Smooth muscle cell (in vitro differentiated cells): ENCODE measurements around the gene PPP1R26. TPM values are rescaled to one million over a fixed set of nuclear protein-coding genes. Genes with fewer than 3 reads are reported as not detected.

ENCODE experiments used
- DNase-seq: peaks from one replicate; lab custom pipeline; 2025; ENCODE audit not compliant: unreplicated experiment; lab: John Stamatoyannopoulos, UW
- H2AFZ ChIP-seq: fragments of 200-600 bp; sonication (generic); 2 replicates; pipeline ENCODE4 v1.6.0; 2016; ENCODE audit warnings: antibody characterized with exemption, low read depth, mild to moderate bottlenecking
- H3F3A ChIP-seq: fragments of 200-600 bp; sonication (generic); 2 replicates; pipeline ENCODE4 v1.6.0; 2017; ENCODE audit warnings: antibody characterized with exemption, low read depth
- H3K27ac ChIP-seq: fragments of 200-600 bp; sonication (generic); 2 replicates; pipeline ENCODE4 v1.5.1; 2016; ENCODE audit warnings: low read depth, mild to moderate bottlenecking
- H3K27me3 ChIP-seq: fragments of 200-600 bp; sonication (generic); 2 replicates; pipeline ENCODE4 v1.6.1; 2016; ENCODE audit warnings: low read depth, mild to moderate bottlenecking
- H3K36me3 ChIP-seq: fragments of 200-600 bp; sonication (generic); 2 replicates; pipeline ENCODE4 v1.5.1; 2016; ENCODE audit warnings: low read depth
- H3K4me1 ChIP-seq: fragments of 200-600 bp; sonication (generic); 2 replicates; pipeline ENCODE4 v1.5.1; 2016; ENCODE audit warnings: low read depth
- H3K4me2 ChIP-seq: fragments of 200-600 bp; sonication (generic); 2 replicates; pipeline ENCODE4 v1.6.0; 2016; ENCODE audit warnings: mild to moderate bottlenecking
- H3K4me3 ChIP-seq: fragments of 200-600 bp; sonication (generic); 2 replicates; pipeline ENCODE4 v1.5.1; 2016; ENCODE audit warnings: mild to moderate bottlenecking
- H3K79me2 ChIP-seq: fragments of 200-600 bp; sonication (generic); 2 replicates; pipeline ENCODE4 v1.6.0; 2016; ENCODE audit warnings: low read depth, mild to moderate bottlenecking
- H3K9ac ChIP-seq: fragments of 200-600 bp; sonication (generic); 2 replicates; pipeline ENCODE4 v1.6.0; 2016; ENCODE audit warnings: low read depth
- H3K9me3 ChIP-seq: fragments of 200-600 bp; sonication (generic); replicated peaks from 2 replicates; pipeline ENCODE4 v1.5.1; 2016; ENCODE audit warnings: low read depth
- H4K20me1 ChIP-seq: fragments of 200-600 bp; sonication (generic); 2 replicates; pipeline ENCODE4 v1.6.0; 2016; ENCODE audit warnings: low read depth
- WGBS: methylation state at CpG from one replicate; pipeline ENCODE4 v1.1.7; 2016; ENCODE audit warnings: low lambda C conversion rate; 5-methylcytosine and 5-hydroxymethylcytosine counted together
- polyA plus RNA-seq: library from polyadenylated mRNA; unstranded; fragments of >200 nt; fragmentation: Nextera tagmentation; extraction: Ambion mirVana; gene quantifications from 2 replicates; pipeline ENCODE4 v1.2.1, GENCODE V29; 2016
- total RNA-seq: library from RNA; depleted of rRNA; stranded (reverse); fragments of >200 nt; gene quantifications from 2 replicates; pipeline ENCODE4 v1.2.3, GENCODE V29; 2014
- TF ChIP-seq, protein P1 (sequence below): fragments of 200-600 bp; sonication (generic); IDR thresholded peaks from 2 replicates; pipeline ENCODE4 v1.5.1; 2017; ENCODE audit warnings: borderline replicate concordance, mild to moderate bottlenecking, antibody characterized with exemption; ENCODE audit not compliant: insufficient read depth, poor library complexity, severe bottlenecking

Gene PPP1R26
- total and polyA plus RNA-seq, 2 experiments from 2014 or later, result 7.7 to 8.1 TPM

DNA sequence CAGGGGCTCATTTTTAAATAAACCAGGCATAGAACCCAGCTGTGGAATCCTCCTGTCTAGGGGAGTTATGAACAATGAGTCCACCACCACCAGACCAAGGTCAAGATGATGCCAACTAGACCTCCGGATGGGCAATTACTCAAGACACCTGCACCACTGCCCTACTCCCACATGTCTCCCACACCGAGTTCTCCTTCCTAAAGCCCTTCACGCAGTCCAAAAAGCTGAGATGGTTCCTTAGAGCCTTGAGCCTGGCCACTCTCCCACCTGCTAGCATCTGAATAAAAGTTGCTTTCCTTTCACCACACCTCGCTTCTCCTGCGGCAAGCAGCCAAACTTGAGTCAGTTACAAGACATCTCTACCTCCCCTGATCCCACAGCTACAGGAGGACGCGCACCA lies 15.4 kb upstream of the PPP1R26 start:
- H3K4me2 ChIP-seq, result no peak overlapping the region
- H3K4me1 ChIP-seq, result peaks cover 8% of the 10 kb centered on the region
- no peak overlapping the region for H3K4me3 ChIP-seq
- no peak for DNase-seq
- H3K9me3 ChIP-seq, result no peaks in the 10 kb centered on the region
- 94% methylated on average over 7 of the region's 7 CpGs for WGBS
- no peak overlapping the region for H3K27ac ChIP-seq
- H4K20me1 ChIP-seq, result no peaks in the 10 kb centered on the region
- no peak overlapping the region for H2AFZ ChIP-seq
- no peak overlapping the region for H3K9ac ChIP-seq
- no peaks in the 10 kb centered on the region for H3K27me3 ChIP-seq
- TF ChIP-seq, protein P1, sequence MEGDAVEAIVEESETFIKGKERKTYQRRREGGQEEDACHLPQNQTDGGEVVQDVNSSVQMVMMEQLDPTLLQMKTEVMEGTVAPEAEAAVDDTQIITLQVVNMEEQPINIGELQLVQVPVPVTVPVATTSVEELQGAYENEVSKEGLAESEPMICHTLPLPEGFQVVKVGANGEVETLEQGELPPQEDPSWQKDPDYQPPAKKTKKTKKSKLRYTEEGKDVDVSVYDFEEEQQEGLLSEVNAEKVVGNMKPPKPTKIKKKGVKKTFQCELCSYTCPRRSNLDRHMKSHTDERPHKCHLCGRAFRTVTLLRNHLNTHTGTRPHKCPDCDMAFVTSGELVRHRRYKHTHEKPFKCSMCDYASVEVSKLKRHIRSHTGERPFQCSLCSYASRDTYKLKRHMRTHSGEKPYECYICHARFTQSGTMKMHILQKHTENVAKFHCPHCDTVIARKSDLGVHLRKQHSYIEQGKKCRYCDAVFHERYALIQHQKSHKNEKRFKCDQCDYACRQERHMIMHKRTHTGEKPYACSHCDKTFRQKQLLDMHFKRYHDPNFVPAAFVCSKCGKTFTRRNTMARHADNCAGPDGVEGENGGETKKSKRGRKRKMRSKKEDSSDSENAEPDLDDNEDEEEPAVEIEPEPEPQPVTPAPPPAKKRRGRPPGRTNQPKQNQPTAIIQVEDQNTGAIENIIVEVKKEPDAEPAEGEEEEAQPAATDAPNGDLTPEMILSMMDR, result no peak
- no peaks in the 10 kb centered on the region for H3F3A ChIP-seq
- H3K79me2 ChIP-seq, result no peaks in the 10 kb centered on the region
- H3K36me3 ChIP-seq, result no peaks in the 10 kb centered on the region

DNA sequence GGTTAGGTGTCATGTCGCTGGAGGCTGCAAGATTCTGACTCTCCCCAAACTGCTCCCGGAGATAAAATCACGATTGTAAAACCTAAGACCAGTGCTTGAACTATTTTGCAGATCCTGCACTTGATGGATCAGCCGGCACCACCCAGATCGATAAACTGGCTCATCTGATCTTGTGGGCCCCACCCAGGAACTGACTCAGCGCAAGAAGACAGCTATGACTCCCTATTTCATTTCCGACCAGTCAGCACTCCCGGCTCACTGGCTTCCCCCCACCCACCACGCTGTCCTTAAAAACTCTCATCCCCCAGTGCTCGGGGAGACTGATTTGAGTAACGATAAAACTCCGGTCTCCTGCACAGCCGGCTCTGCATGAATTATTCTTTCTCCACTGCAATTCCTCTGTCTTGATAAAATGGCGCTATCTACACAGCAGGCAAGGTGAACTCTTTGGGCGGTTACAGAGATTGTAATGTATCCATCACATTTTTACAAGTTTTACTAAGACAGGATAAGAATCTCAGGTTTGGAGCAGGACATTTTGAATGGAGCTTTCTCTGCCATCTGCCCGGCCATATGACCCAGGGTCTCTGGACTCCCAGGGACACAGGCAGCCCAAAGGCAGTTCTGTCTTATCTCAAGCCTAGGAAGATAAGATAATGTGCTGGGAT lies 10.6 kb upstream of the PPP1R26 start:
- no peak for DNase-seq
- Histone ChIP-seq H3K9ac (no peak overlapping the region), H3F3A (no peaks in the 10 kb centered on the region), H3K79me2 (no peaks in the 10 kb centered on the region), H3K36me3 (no peaks in the 10 kb centered on the region), H3K27me3 (no peaks in the 10 kb centered on the region), H2AFZ (peak overlapping the region; percentile 57), H3K9me3 (no peaks in the 10 kb centered on the region), H3K4me2 (peak overlapping the region; percentile 80), H4K20me1 (no peaks in the 10 kb centered on the region), H3K4me3 (peak overlapping the region; percentile 34), H3K4me1 (peaks cover 18% of the 10 kb centered on the region), H3K27ac (no peak overlapping the region)
- WGBS, result 22% methylated on average over 16 of the region's 16 CpGs
- TF ChIP-seq, protein P1, result no peak

DNA sequence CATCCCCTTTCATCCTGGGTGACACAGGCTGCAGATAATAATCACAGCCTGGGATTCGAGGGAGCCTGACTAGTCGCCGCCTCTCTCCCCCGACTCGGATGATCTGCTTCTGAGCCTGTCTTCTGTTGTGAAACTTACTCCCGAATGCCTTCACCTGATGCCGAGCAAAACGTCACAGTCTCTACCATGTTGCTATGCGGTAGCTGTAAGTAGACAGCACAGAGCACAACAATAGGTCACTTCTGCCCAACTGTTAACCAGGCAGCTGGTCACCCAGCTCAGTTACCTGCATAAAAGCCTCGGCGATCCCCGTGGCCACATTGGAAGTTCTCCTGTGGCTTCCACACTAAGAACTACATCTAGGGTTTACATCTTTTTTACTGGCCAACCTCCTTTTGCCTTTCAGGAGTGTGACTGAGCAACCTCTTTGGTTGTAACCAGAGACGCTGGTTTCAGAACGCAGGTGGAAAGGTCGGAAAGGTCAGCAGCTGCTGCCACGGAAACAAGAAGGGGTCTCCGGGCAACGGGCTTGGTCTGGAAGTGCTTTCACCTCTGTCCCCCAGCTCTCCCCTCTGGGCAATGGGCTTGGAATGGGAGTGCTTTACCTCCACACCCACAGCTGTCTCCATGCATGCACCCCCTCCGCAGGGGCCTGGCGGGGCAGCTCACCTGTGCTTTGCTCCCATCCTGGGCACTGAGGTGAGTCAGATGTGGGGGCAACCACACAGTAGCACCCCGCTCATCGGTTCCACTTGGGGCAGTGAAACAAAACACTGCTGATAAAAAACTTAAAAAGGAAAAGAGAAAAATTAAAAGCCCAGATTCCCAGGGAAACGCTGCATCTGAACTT lies 7.6 kb upstream of the PPP1R26 start:
- Histone ChIP-seq H3K27ac (no peak overlapping the region), H3K4me1 (peaks cover 20% of the 10 kb centered on the region), H3K4me3 (no peak overlapping the region), H4K20me1 (peaks cover 6% of the 10 kb centered on the region), H3K9me3 (no peaks in the 10 kb centered on the region), H3K79me2 (no peaks in the 10 kb centered on the region), H3K9ac (no peak overlapping the region), H3K27me3 (no peaks in the 10 kb centered on the region), H2AFZ (no peak overlapping the region), H3K4me2 (no peak overlapping the region), H3K36me3 (no peaks in the 10 kb centered on the region), H3F3A (no peaks in the 10 kb centered on the region)
- no peak for DNase-seq
- 77% methylated on average over 23 of the region's 23 CpGs for WGBS
- TF ChIP-seq, protein P1, result no peak
